ENCODE measurements around the gene KCTD17. TPM values are rescaled to one million over a fixed set of nuclear protein-coding genes. Genes with fewer than 3 reads are reported as not detected.

The KCTD17 gene
- total and polyA plus RNA-seq, 2 of the 13 experiments (the other 11 are each of a cell fraction or from before 2014, with no cell fraction given): 5.3 to 11.7 TPM

- Histone ChIP-seq H3K36me3 (replicated peaks in 1 of 2; ENCODE audit: control insufficient read depth in 1 of 2, insufficient read depth in 2 of 2, low read length in 2 of 2) (peaks cover 13 to 33% of the 10 kb centered on the region in 2 experiments; a peak in 4 of 5 replicates), H3K4me2 (ENCODE audit: low read depth, low read length) (peak overlapping the region; percentile 66), H2AFZ (ENCODE audit: low read length) (no peak overlapping the region), H3K27ac (ENCODE audit: extremely low read length, insufficient read depth, low read length) (peak overlapping the region; percentile 64), H4K20me1 (ENCODE audit: insufficient read depth, low read length) (no peaks in the 10 kb centered on the region), H3K27me3 (ENCODE audit: control insufficient read depth in 1 of 2, insufficient read depth in 2 of 2, low read length in 2 of 2) (no peaks in the 10 kb centered on the region; a peak in 1 of 5 replicates), H3K9me3 (ENCODE audit: low read length) (no peaks in the 10 kb centered on the region), H3K4me3 (replicated peaks in 1 of 3; ENCODE audit: insufficient read depth in 1 of 3, low read depth in 2 of 3, low read length in 3 of 3) (peak overlapping the region in 1 of 3 experiments; percentile 10; a peak in 1 of 6 replicates), H3K4me1 (ENCODE audit: insufficient read depth, low read length) (peaks cover 84% of the 10 kb centered on the region), H3K9ac (ENCODE audit: insufficient read depth, low read depth, low read length) (peak overlapping the region; percentile 24; the same call in 1 of the 2 replicates), H3K79me2 (ENCODE audit: insufficient read depth, low read length) (peaks cover 53% of the 10 kb centered on the region)
- peak; percentile 30 for ATAC-seq
- FAIRE-seq: peak; percentile 55
- DNase-seq (ENCODE audit: low spot score): peak; percentile 64
- intact Hi-C loops (cut with micrococcal nuclease; ENCODE audit: unreplicated experiment): loop anchor here (5.0 kb wide), 1 partner anchor 37 kb away; no protein-coding TSS in a partner anchor
- POLR2A ChIA-PET: interaction anchor here (1.0 to 11.6 kb wide), 5 partner anchors 7 to 28 kb away, joined by 3 to 383 read pairs (median 5); partner anchors contain the start of gene KCTD17
- CTCF ChIA-PET (ENCODE audit: low intra/inter-chr PET ratio, low total read pairs): no interaction called here
- in situ Hi-C loops (cut with HindIII; ENCODE audit: extremely low pct_ligation_motif_present, low pct_unique_long_range_greater_than_20kb): no loop called here
- WGBS (ENCODE audit: low lambda C conversion rate): 82% methylated on average over 22 of the region's 34 CpGs
- BruUV-seq (replicated peaks): no TSS peak
- TF ChIP-seq NR1H2 (CRISPR knock-in tag; IDR thresholded peaks at IDR 0.05; ENCODE audit: borderline replicate concordance, low read depth): peak; percentile 31; the same call in 1 of the 2 replicates
- peak; percentile 54; the same call in 1 of the 2 replicates for TF ChIP-seq POGZ (CRISPR knock-in tag; IDR thresholded peaks at IDR 0.05)
- TF ChIP-seq IKZF5 (CRISPR knock-in tag; IDR thresholded peaks at IDR 0.05): peak; percentile 27; the same call in 1 of the 2 replicates
- TF ChIP-seq NFE2 (CRISPR knock-in tag; IDR thresholded peaks at IDR 0.05): no peak
- TF ChIP-seq SOX5 (CRISPR knock-in tag; IDR thresholded peaks at IDR 0.05; ENCODE audit: borderline replicate concordance): peak; percentile 48; the same call in 1 of the 2 replicates
- peak; percentile 58 for TF ChIP-seq FOXA3 (CRISPR knock-in tag; IDR thresholded peaks at IDR 0.05)
- TF ChIP-seq ATF6 (CRISPR knock-in tag; conservative IDR thresholded peaks at IDR 0.05): no peak
- TF ChIP-seq MTA1 (CRISPR knock-in tag; IDR thresholded peaks at IDR 0.05; ENCODE audit: borderline replicate concordance): peak; percentile 91
- TF ChIP-seq SOX13 (IDR thresholded peaks at IDR 0.05): no peak
- peak in 1 of 2 experiments; percentile 55; a peak in 2 of 4 replicates for TF ChIP-seq SOX13 (CRISPR knock-in tag; conservative IDR thresholded peaks at IDR 0.05 in 1 of 2, IDR thresholded peaks at IDR 0.05 in 1 of 2)
- peak; percentile 32; the same call in 1 of the 2 replicates for TF ChIP-seq HDAC1 (CRISPR knock-in tag; IDR thresholded peaks at IDR 0.05)
- peak; percentile 64; the same call in 1 of the 2 replicates for TF ChIP-seq POGK (CRISPR knock-in tag; conservative IDR thresholded peaks at IDR 0.05)
- peak; percentile 56 for TF ChIP-seq PATZ1 (CRISPR knock-in tag; IDR thresholded peaks at IDR 0.05)
- TF ChIP-seq GATAD2A (CRISPR knock-in tag; IDR thresholded peaks at IDR 0.05): peak; percentile 82
- no peak for TF ChIP-seq FOXP1 (IDR thresholded peaks at IDR 0.05)
- TF ChIP-seq FOXP1 (CRISPR knock-in tag; IDR thresholded peaks at IDR 0.05): peak; percentile 42; the same call in 1 of the 2 replicates
- peak; percentile 77; the same call in 1 of the 2 replicates for TF ChIP-seq ZNF317 (CRISPR knock-in tag; IDR thresholded peaks at IDR 0.05)
- no peak for TF ChIP-seq SOX6 (IDR thresholded peaks at IDR 0.05)
- TF ChIP-seq SOX6 (CRISPR knock-in tag; IDR thresholded peaks at IDR 0.05): peak; percentile 86
These were observed 27.7 kb upstream of the KCTD17 start for GRCh38 chr22:37023743-37024338.
